Measurements from ENCODE around the gene SLC4A7. TPM values are rescaled to one million over a fixed set of nuclear protein-coding genes. Genes with fewer than 3 reads are reported as not detected.

SLC4A7 gene
- total and polyA plus RNA-seq, 2 experiments from 2014 or later: 8.0 to 54.8 TPM

- TF ChIP-seq CTCF (IDR thresholded peaks at IDR 0.05; ENCODE audit: low read depth, low read length): no peak
- Histone ChIP-seq H3K9me3 (ENCODE audit: low read depth) (no peaks in the 10 kb centered on the region), H3K4me1 (ENCODE audit: low read depth) (no peaks in the 10 kb centered on the region), H3K27me3 (no peaks in the 10 kb centered on the region), H3K27ac (no peak within 1 kb of the TSS), H3K36me3 (no peaks in the 10 kb centered on the region), H3K4me3 (peak within 1 kb of the TSS; percentile 57)
- DNase-seq (ENCODE audit: low read depth in 1 of 2, low spot score in 1 of 2): peak; percentile 94 to 96
Observed at GRCh38 chr3:27368831-27369607, 115.2 kb downstream of the SLC4A7 start, which contains the start of gene NEK10. Gene NEK10 (minus strand): TSS chr3:27369383. CDS start chr3:27352882, 16,501 bp downstream.

DNA sequence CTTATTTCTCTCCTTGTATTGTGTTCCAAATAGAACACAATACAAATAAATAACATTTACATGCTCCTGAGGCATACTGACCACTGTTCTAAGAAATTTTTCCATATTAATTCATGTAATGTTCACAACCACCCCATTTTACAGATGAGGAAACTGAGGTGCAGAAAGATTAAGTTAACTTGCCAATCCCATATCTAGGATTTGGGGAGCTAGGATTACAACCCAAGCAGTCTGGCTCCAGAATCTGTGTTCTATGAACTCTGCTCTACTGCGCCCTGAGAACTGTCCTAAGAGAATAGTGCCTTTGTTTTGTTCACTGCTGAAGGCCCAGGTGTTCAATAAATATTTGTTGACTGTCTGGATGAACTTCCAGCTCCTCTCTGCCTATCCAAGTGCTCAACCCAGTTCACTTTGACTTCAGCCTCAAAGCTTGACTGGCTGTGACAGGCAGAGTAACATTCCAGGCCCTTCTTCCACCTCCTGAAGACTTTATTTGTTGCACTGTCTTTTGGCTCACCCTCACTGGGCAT is 118.1 kb downstream of the SLC4A7 start:
- no peak overlapping the region for H3K4me3 ChIP-seq
- DNase-seq (ENCODE audit: low read depth in 1 of 2, low spot score in 1 of 2): no peak
- H3K9me3 ChIP-seq (ENCODE audit: low read depth): no peaks in the 10 kb centered on the region
- H3K4me1 ChIP-seq (ENCODE audit: low read depth): no peaks in the 10 kb centered on the region
- H3K27me3 ChIP-seq: no peaks in the 10 kb centered on the region
- no peak overlapping the region for H3K27ac ChIP-seq
- TF ChIP-seq CTCF (IDR thresholded peaks at IDR 0.05; ENCODE audit: low read depth, low read length): no peak
- H3K36me3 ChIP-seq: no peaks in the 10 kb centered on the region

- H3K4me3 ChIP-seq: no peak overlapping the region
- DNase-seq (ENCODE audit: low read depth in 1 of 2, low spot score in 1 of 2): peak in 1 of 2 donors; percentile 28
- no peak for TF ChIP-seq CTCF (IDR thresholded peaks at IDR 0.05; ENCODE audit: low read depth, low read length)
- H3K36me3 ChIP-seq: no peaks in the 10 kb centered on the region
- no peaks in the 10 kb centered on the region for H3K4me1 ChIP-seq (ENCODE audit: low read depth)
- no peak overlapping the region for H3K27ac ChIP-seq
- no peaks in the 10 kb centered on the region for H3K27me3 ChIP-seq
- no peaks in the 10 kb centered on the region for H3K9me3 ChIP-seq (ENCODE audit: low read depth)
Observed at GRCh38 chr3:27360113-27361078, 123.8 kb downstream of the SLC4A7 start.

DNA sequence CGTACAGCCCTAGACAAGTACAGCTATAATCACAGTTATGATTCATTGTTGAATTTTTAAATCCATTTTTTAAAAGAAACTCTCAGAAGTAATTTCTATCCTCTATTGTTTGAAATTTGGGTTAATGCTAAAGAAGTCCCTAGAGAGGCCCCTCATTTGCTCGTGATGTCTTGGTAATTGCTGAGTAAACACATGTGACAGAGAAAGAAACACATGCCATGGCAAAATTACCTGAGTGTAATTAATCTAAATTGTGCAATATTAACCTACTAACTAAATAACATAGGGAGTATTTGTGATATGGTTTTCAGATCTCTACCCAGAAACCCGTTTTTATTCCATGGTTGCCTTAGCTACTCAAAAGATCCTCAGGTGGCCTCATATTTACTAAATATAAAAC is 125.8 kb downstream of the SLC4A7 start:
- Histone ChIP-seq H3K27ac (no peak overlapping the region), H3K36me3 (no peaks in the 10 kb centered on the region), H3K9me3 (ENCODE audit: low read depth) (no peaks in the 10 kb centered on the region), H3K4me3 (no peak overlapping the region), H3K4me1 (ENCODE audit: low read depth) (no peaks in the 10 kb centered on the region), H3K27me3 (no peaks in the 10 kb centered on the region)
- no peak for DNase-seq (ENCODE audit: low read depth in 1 of 2, low spot score in 1 of 2)
- no peak for TF ChIP-seq CTCF (IDR thresholded peaks at IDR 0.05; ENCODE audit: low read depth, low read length)

DNA sequence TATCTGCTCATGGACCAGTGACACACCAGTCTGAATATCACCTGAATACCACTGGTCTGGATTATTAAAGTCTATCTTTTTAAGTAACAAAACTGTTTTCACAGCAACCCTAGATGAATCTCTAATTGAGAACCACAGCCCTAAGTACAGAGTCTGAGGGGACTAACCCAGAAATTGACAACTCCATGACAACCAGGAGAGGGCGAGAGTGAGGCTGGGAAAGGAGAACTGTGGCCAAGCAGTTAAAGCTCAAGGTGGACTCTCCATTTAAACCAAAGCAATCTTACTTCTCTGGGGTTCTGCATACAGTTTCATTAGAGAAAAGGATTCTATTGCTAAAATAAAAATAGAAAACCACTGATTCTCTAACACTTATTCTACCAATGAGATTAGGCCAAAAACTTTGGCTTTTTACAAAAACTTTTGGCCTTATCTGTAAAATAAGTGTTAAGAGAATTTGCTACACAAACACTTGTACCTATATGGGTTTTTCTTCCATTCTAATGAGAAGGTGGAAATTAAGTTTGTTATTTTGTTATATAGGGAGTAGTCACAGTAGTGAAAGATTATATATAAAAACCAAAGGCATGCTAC is 126.4 kb downstream of the SLC4A7 start:
- DNase-seq (ENCODE audit: low read depth in 1 of 2, low spot score in 1 of 2): peak; percentile 71 to 73
- H3K4me3 ChIP-seq: no peak overlapping the region
- TF ChIP-seq CTCF (IDR thresholded peaks at IDR 0.05; ENCODE audit: low read depth, low read length): peak; percentile 74
- H3K9me3 ChIP-seq (ENCODE audit: low read depth): no peaks in the 10 kb centered on the region
- no peaks in the 10 kb centered on the region for H3K36me3 ChIP-seq
- H3K27me3 ChIP-seq: no peaks in the 10 kb centered on the region
- no peak overlapping the region for H3K27ac ChIP-seq
- H3K4me1 ChIP-seq (ENCODE audit: low read depth): no peaks in the 10 kb centered on the region

Data from cardiac muscle cell (in vitro differentiated cells and primary cell).